Thymus (tissue), 11 donors: ENCODE results near the gene ATP1A4. TPM values are rescaled to one million over a fixed set of nuclear protein-coding genes. Genes with fewer than 3 reads are reported as not detected.
"Not testable (repeated sequence)": the region's sequence is repeated elsewhere in the genome, so short reads cannot be mapped to it uniquely, and the experiment has no call there.

Experiments
- DNase-seq, 9 donors: peaks; one replicate each; pipeline ENCODE4 v3.0.0-alpha.2; 2013; ENCODE audit warnings: low spot score in 9 of 9, low read depth in 6 of 9, missing footprints in 1 of 9
- H3K27ac ChIP-seq, 2 donors: one replicate each; pipeline ENCODE4 v1.5.1; 2013; ENCODE audit warnings: control low read depth in 1 of 2, low read depth in 1 of 2, low read length in 1 of 2, mild to moderate bottlenecking in 1 of 2, moderate library complexity in 1 of 2
- H3K27me3 ChIP-seq, 2 donors: one replicate each; pipeline ENCODE4 v1.5.1; 2013; ENCODE audit warnings: low read length in 1 of 2; ENCODE audit not compliant: control insufficient read depth in 2 of 2, insufficient read depth in 1 of 2
- H3K36me3 ChIP-seq, 2 donors: one replicate each; pipeline ENCODE4 v1.5.1; 2013; ENCODE audit warnings: low read length in 1 of 2, mild to moderate bottlenecking in 1 of 2, moderate library complexity in 1 of 2; ENCODE audit not compliant: control insufficient read depth in 2 of 2, insufficient read depth in 2 of 2
- H3K4me1 ChIP-seq, 2 donors: one replicate each; pipeline ENCODE4 v1.5.1; 2013; ENCODE audit warnings: low read length in 2 of 2; ENCODE audit not compliant: control insufficient read depth in 2 of 2, insufficient read depth in 2 of 2
- H3K4me3 ChIP-seq, 2 donors: one replicate each; pipeline ENCODE4 v1.5.1; 2013; ENCODE audit warnings: low read length in 2 of 2, control low read depth in 1 of 2, mild to moderate bottlenecking in 1 of 2
- H3K9me3 ChIP-seq, 2 donors: one replicate each; pipeline ENCODE4 v1.5.1; 2013; ENCODE audit warnings: low read length in 1 of 2, mild to moderate bottlenecking in 1 of 2; ENCODE audit not compliant: control insufficient read depth in 2 of 2, insufficient read depth in 1 of 2
- WGBS: extraction: QIAGEN DNeasy Blood & Tissue Kit; methylation state at CpG from one replicate; pipeline ENCODE4 v1.1.7; 2013; 5-methylcytosine and 5-hydroxymethylcytosine counted together
- polyA plus RNA-seq: library from polyadenylated mRNA; stranded (reverse); fragments of 200-250 nt; gene quantifications from one replicate; pipeline ENCODE4 v1.2.3, GENCODE V29; 2013
- total RNA-seq: library from RNA; stranded (reverse); fragments of 120-200 nt; gene quantifications from one replicate; pipeline ENCODE4 v1.2.4, GENCODE V29; 2013
- donor health status: healthy.

The ATP1A4 gene
- total and polyA plus RNA-seq, 2 donors = 0.28 to 0.62 TPM

- Histone ChIP-seq H3K36me3 (no peaks in the 10 kb centered on the region), H3K4me3 (no peak overlapping the region), H3K27ac (no peak overlapping the region), H3K9me3 (no peaks in the 10 kb centered on the region), H3K27me3 (peaks cover 0 to 24% of the 10 kb centered on the region in 2 donors), H3K4me1 (no peaks in the 10 kb centered on the region)
- no peak for DNase-seq
- WGBS = 92% methylated on average over 5 of the region's 5 CpGs
Measured at GRCh38 chr1:160120797-160121196, 30.6 kb upstream of the ATP1A4 start.

GRCh38 chr1:160121388-160121787 is 30.0 kb upstream of the ATP1A4 start:
- no peak for DNase-seq
- Histone ChIP-seq H3K27me3 (peaks cover 0 to 18% of the 10 kb centered on the region in 2 donors), H3K4me3 (no peak overlapping the region), H3K27ac (no peak overlapping the region), H3K4me1 (no peaks in the 10 kb centered on the region), H3K9me3 (no peaks in the 10 kb centered on the region), H3K36me3 (no peaks in the 10 kb centered on the region)
- WGBS = 95% methylated on average over 1 of the region's 1 CpG

GRCh38 chr1:160122978-160123495 is 28.4 kb upstream of the ATP1A4 start:
- no peak for DNase-seq
- peaks cover 0 to 2% of the 10 kb centered on the region in 2 donors for H3K27me3 ChIP-seq
- H3K9me3 ChIP-seq = no peaks in the 10 kb centered on the region
- H3K4me1 ChIP-seq = no peaks in the 10 kb centered on the region
- no peak overlapping the region for H3K27ac ChIP-seq
- H3K4me3 ChIP-seq = no peak overlapping the region
- WGBS = 94% methylated on average over 16 of the region's 16 CpGs
- no peaks in the 10 kb centered on the region for H3K36me3 ChIP-seq

- DNase-seq = no peak
- no peaks in the 10 kb centered on the region for H3K36me3 ChIP-seq
- H3K27ac ChIP-seq = no peak overlapping the region
- no peak overlapping the region for H3K4me3 ChIP-seq
- no peaks in the 10 kb centered on the region for H3K9me3 ChIP-seq
- no peaks in the 10 kb centered on the region for H3K4me1 ChIP-seq
- H3K27me3 ChIP-seq = no peaks in the 10 kb centered on the region
Measured at GRCh38 chr1:160123726-160124125, 27.7 kb upstream of the ATP1A4 start.

- no peak overlapping the region for H3K27ac ChIP-seq
- no peak overlapping the region for H3K4me3 ChIP-seq
- H3K4me1 ChIP-seq = no peaks in the 10 kb centered on the region
- H3K9me3 ChIP-seq = no peaks in the 10 kb centered on the region
- H3K27me3 ChIP-seq = no peaks in the 10 kb centered on the region
- WGBS = 90% methylated on average over 8 of the region's 8 CpGs
- H3K36me3 ChIP-seq = no peaks in the 10 kb centered on the region
- no peak for DNase-seq
Measured at GRCh38 chr1:160124705-160125478, 26.5 kb upstream of the ATP1A4 start.

- H3K36me3 ChIP-seq = no peaks in the 10 kb centered on the region
- H3K27ac ChIP-seq = no peak overlapping the region
- H3K9me3 ChIP-seq = no peaks in the 10 kb centered on the region
- no peaks in the 10 kb centered on the region for H3K4me1 ChIP-seq
- H3K4me3 ChIP-seq = no peak overlapping the region
- DNase-seq = no peak
- WGBS = 98% methylated on average over 1 of the region's 1 CpG
- H3K27me3 ChIP-seq = no peaks in the 10 kb centered on the region
Measured at GRCh38 chr1:160125746-160126145, 25.7 kb upstream of the ATP1A4 start.

- not testable (repeated sequence) for H3K4me1 ChIP-seq, H3K9me3 ChIP-seq, H3K27ac ChIP-seq, H3K4me3 ChIP-seq, H3K27me3 ChIP-seq, DNase-seq, H3K36me3 ChIP-seq
- WGBS = 74% methylated on average over 4 of the region's 4 CpGs
Measured at GRCh38 chr1:160126342-160126741, 25.1 kb upstream of the ATP1A4 start.

GRCh38 chr1:160127381-160127780 is 24.0 kb upstream of the ATP1A4 start:
- H3K36me3 ChIP-seq = no peaks in the 10 kb centered on the region
- no peaks in the 10 kb centered on the region for H3K9me3 ChIP-seq
- no peak overlapping the region for H3K27ac ChIP-seq
- H3K27me3 ChIP-seq = peaks cover 0 to 6% of the 10 kb centered on the region in 2 donors
- DNase-seq = no peak
- H3K4me3 ChIP-seq = no peak overlapping the region
- WGBS = 99% methylated on average over 9 of the region's 9 CpGs
- no peaks in the 10 kb centered on the region for H3K4me1 ChIP-seq

- Histone ChIP-seq H3K27ac (no peak overlapping the region), H3K9me3 (no peaks in the 10 kb centered on the region), H3K27me3 (peaks cover 0 to 6% of the 10 kb centered on the region in 2 donors), H3K4me1 (no peaks in the 10 kb centered on the region), H3K4me3 (no peak overlapping the region), H3K36me3 (no peaks in the 10 kb centered on the region)
- WGBS = 91% methylated on average over 7 of the region's 7 CpGs
- no peak for DNase-seq
Measured at GRCh38 chr1:160127865-160128523, 23.4 kb upstream of the ATP1A4 start.
